ENCODE data around the gene CLIP3. TPM values are rescaled to one million over a fixed set of nuclear protein-coding genes. Genes with fewer than 3 reads are reported as not detected.

Gene CLIP3
- total RNA-seq, 4 donors from 2014 or later, result 2.2 to 3.0 (median 2.7) TPM

DNA sequence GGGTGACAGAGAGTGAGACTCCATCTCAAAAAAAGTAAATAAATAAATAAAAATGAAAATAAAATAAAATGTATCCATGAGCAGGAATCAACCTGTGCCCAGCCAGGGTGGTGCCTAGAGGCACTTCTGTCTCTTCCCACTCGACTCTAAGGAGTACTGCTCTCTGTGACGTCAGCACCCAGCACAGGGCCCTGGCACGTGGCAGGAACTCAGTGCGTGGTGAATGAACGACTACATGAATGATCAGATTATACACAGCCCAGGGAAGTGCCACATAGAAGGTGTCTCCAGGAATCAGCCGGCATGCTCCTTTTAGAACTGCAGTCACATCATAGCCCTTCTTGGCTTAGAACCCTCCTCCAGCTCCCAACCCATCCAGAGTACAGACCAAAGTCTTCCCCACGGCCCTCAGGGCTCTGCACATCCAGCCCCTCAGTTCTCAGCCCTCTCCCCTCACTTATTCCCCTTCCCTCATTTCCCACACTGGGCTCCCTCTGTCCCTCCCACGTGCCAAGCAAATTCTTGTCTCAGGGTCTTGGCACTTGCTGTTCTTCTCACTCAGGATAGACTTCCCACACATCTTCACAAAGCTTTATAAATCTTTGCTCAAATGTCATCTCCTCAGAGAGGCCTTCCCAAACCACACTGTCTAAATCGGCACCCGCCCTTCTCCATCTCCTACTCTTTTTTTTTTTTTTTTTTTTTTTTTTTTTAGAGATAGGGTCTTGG lies 4.2 kb downstream of the CLIP3 start:
- TF ChIP-seq EP300 (IDR thresholded peaks at IDR 0.05) (no peak), POLR2A (IDR thresholded peaks at IDR 0.05) (no peak), POLR2AphosphoS5 (IDR thresholded peaks at IDR 0.05) (no peak)
- TF ChIP-seq, protein P1, sequence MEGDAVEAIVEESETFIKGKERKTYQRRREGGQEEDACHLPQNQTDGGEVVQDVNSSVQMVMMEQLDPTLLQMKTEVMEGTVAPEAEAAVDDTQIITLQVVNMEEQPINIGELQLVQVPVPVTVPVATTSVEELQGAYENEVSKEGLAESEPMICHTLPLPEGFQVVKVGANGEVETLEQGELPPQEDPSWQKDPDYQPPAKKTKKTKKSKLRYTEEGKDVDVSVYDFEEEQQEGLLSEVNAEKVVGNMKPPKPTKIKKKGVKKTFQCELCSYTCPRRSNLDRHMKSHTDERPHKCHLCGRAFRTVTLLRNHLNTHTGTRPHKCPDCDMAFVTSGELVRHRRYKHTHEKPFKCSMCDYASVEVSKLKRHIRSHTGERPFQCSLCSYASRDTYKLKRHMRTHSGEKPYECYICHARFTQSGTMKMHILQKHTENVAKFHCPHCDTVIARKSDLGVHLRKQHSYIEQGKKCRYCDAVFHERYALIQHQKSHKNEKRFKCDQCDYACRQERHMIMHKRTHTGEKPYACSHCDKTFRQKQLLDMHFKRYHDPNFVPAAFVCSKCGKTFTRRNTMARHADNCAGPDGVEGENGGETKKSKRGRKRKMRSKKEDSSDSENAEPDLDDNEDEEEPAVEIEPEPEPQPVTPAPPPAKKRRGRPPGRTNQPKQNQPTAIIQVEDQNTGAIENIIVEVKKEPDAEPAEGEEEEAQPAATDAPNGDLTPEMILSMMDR (IDR thresholded peaks at IDR 0.05), result no peak
- Histone ChIP-seq H3K36me3 (peaks cover 12% of the 10 kb centered on the region), H3K4me1 (peaks cover 12% of the 10 kb centered on the region), H3K27ac (no peak overlapping the region), H3K9me3 (no peaks in the 10 kb centered on the region), H3K27me3 (no peaks in the 10 kb centered on the region), H3K4me3 (no peak overlapping the region)
- DNase-seq (ENCODE audit: low spot score in 2 of 2), result no peak
- 75% methylated on average over 10 of the region's 10 CpGs for WGBS

DNA sequence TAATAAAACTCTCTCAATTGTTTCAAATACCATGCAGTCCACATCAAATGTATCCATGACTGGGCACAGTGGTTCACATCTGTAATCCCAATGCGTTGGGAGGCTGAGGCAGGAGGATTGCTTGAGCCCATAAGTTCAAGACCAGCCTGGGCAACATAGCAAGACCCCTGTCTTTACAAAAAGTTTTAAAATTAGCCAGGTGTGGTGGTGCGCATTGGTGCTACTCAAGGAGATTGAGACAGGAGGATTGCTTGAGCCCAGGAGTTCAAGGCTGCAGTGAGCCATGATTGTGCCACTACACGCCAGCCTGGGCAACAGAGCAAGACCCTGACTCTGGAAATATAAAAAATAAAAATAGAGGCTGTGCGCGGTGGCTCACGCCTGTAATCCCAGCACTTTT lies 5.0 kb downstream of the CLIP3 start:
- peaks cover 16% of the 10 kb centered on the region for H3K36me3 ChIP-seq
- H3K9me3 ChIP-seq, result no peaks in the 10 kb centered on the region
- no peak for TF ChIP-seq EP300 (IDR thresholded peaks at IDR 0.05)
- no peak for TF ChIP-seq POLR2A (IDR thresholded peaks at IDR 0.05)
- TF ChIP-seq, protein P1 (IDR thresholded peaks at IDR 0.05), result no peak
- TF ChIP-seq POLR2AphosphoS5 (IDR thresholded peaks at IDR 0.05), result no peak
- no peak overlapping the region for H3K4me3 ChIP-seq
- no peak overlapping the region for H3K27ac ChIP-seq
- no peaks in the 10 kb centered on the region for H3K27me3 ChIP-seq
- peaks cover 8% of the 10 kb centered on the region for H3K4me1 ChIP-seq
- no peak for DNase-seq (ENCODE audit: low spot score in 2 of 2)
- WGBS, result 96% methylated on average over 6 of the region's 6 CpGs

DNA sequence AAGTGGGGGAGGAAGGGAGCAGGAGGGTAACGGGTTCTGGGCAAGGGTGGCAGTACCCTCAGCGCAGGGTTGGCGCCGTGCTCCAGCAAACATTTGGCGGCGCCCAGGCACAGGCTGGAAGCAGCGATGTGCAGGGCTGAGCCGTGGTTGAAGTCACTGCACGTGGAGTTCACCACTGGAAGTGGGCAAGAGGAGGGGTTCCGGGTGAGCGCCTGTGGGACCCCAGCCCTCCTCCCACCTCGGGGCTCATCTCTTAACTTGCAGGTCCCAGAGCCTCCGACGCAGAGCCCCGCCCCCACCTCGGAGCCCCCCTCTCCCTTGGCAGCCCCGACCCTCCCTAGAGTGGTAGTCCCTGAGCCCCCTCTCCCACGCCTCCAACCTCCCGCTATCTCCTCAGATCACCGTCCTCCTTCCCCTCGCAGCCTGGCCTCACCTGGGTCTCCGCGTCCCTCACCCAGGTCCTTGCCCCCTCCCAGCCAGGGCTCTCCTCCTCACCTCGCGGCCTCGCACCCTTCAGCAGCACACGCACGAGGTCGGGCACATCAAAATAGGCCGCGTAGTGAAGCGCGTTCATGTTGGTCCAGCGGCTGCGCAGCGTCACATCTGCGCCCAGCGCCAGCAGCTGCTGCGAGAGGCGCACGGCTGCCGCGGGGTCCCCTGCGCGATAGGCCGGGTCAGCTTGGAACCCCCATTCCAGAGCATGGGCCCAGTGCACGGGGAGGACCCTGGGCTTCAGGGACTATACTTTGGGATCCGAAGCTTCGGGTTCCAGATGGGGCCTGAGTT lies 6.4 kb downstream of the CLIP3 start:
- 95% methylated on average over 49 of the region's 49 CpGs for WGBS
- Histone ChIP-seq H3K27me3 (no peaks in the 10 kb centered on the region), H3K9me3 (no peaks in the 10 kb centered on the region), H3K4me3 (no peak overlapping the region), H3K4me1 (no peaks in the 10 kb centered on the region), H3K36me3 (peaks cover 25% of the 10 kb centered on the region), H3K27ac (no peak overlapping the region)
- TF ChIP-seq POLR2AphosphoS5 (IDR thresholded peaks at IDR 0.05) (no peak), EP300 (IDR thresholded peaks at IDR 0.05) (no peak), POLR2A (IDR thresholded peaks at IDR 0.05) (no peak)
- TF ChIP-seq, protein P1 (IDR thresholded peaks at IDR 0.05), result no peak
- no peak for DNase-seq (ENCODE audit: low spot score in 2 of 2)

DNA sequence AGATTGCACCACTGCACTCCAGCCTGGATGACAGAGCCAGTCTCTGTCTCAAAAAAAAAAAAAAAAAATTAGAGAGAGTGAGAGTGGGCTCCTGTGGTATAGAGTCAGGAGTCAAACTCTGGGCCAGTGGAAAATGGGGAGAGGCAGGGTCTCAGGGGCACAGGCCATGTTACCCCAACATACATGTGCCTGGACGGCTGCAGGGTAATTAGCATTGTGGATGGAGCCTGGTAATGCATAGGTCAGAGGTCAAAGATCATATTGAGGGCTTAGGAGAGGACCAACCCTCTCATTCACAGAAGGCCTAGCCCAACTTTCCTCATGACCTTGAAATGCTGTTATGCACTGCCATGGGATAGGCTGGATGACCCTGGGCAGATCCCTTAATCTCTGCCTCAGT lies 7.1 kb downstream of the CLIP3 start:
- Histone ChIP-seq H3K4me3 (no peak overlapping the region), H3K27me3 (no peaks in the 10 kb centered on the region), H3K36me3 (peaks cover 32% of the 10 kb centered on the region), H3K27ac (no peak overlapping the region), H3K4me1 (no peaks in the 10 kb centered on the region), H3K9me3 (no peaks in the 10 kb centered on the region)
- WGBS, result 81% methylated on average over 1 of the region's 1 CpG
- no peak for DNase-seq (ENCODE audit: low spot score in 2 of 2)
- TF ChIP-seq EP300 (IDR thresholded peaks at IDR 0.05) (no peak), POLR2A (IDR thresholded peaks at IDR 0.05) (no peak), POLR2AphosphoS5 (IDR thresholded peaks at IDR 0.05) (no peak)
- TF ChIP-seq, protein P1 (IDR thresholded peaks at IDR 0.05), result no peak

DNA sequence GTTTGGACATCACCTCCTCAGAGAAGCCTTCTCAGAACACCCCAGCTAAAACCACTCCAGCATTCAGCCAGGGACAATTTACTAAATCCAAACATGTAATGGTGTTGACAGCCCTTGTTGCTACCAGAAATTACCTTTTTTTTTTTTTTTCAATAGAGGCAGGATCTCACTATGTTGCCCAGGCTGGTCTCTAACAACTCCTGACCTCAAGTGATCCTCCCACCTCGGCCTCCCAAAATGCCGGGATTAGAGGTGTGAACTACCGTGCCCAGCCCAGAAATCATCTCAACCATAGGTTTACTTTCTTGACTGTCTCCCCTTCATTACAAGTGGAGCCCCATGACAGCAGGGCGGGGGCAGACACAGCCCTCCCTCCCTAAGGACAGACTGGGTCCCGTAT lies 9.2 kb downstream of the CLIP3 start:
- Histone ChIP-seq H3K27me3 (no peaks in the 10 kb centered on the region), H3K27ac (no peak overlapping the region), H3K4me3 (no peak overlapping the region), H3K9me3 (no peaks in the 10 kb centered on the region), H3K4me1 (no peaks in the 10 kb centered on the region), H3K36me3 (peaks cover 33% of the 10 kb centered on the region)
- 94% methylated on average over 5 of the region's 5 CpGs for WGBS
- DNase-seq (ENCODE audit: low spot score in 2 of 2), result no peak
- TF ChIP-seq POLR2A (IDR thresholded peaks at IDR 0.05) (no peak), EP300 (IDR thresholded peaks at IDR 0.05) (no peak), POLR2AphosphoS5 (IDR thresholded peaks at IDR 0.05) (no peak)
- TF ChIP-seq, protein P1 (IDR thresholded peaks at IDR 0.05), result no peak

Measured in suprapubic skin (tissue), 4 donors.